Suprapubic skin (tissue), 4 donors: Measurements from ENCODE around the gene DPEP3.
A peak's percentile ranks its signal among the peaks of the same experiment; 100 is the strongest.

Experiments used
- CTCF ChIP-seq, 2 donors: fragments of 200-600 bp in 1 of 2; fragments of 450-650 bp in 1 of 2; sonication (generic) in 1 of 2; IDR thresholded peaks; one replicate each; pipeline ENCODE4 v1.5.1; 2016 to 2019; ENCODE audit warnings: antibody characterized with exemption in 2 of 2, mild to moderate bottlenecking in 1 of 2, moderate library complexity in 1 of 2
- EP300 ChIP-seq: sonication (generic); formaldehyde crosslinking; IDR thresholded peaks from one replicate; pipeline ENCODE4 v1.6.1; 2017; ENCODE audit warnings: antibody characterized with exemption
- POLR2A ChIP-seq, 2 donors: fragments of 450-650 bp; IDR thresholded peaks; one replicate each; pipeline ENCODE4 v1.6.1; 2017; ENCODE audit warnings: antibody characterized with exemption in 2 of 2, mild to moderate bottlenecking in 2 of 2, moderate library complexity in 2 of 2
- POLR2AphosphoS5 ChIP-seq, 3 donors: sonication (generic); formaldehyde crosslinking; IDR thresholded peaks; one replicate each; pipeline ENCODE4 v1.6.1; 2017; ENCODE audit warnings: antibody characterized with exemption in 3 of 3

DNA sequence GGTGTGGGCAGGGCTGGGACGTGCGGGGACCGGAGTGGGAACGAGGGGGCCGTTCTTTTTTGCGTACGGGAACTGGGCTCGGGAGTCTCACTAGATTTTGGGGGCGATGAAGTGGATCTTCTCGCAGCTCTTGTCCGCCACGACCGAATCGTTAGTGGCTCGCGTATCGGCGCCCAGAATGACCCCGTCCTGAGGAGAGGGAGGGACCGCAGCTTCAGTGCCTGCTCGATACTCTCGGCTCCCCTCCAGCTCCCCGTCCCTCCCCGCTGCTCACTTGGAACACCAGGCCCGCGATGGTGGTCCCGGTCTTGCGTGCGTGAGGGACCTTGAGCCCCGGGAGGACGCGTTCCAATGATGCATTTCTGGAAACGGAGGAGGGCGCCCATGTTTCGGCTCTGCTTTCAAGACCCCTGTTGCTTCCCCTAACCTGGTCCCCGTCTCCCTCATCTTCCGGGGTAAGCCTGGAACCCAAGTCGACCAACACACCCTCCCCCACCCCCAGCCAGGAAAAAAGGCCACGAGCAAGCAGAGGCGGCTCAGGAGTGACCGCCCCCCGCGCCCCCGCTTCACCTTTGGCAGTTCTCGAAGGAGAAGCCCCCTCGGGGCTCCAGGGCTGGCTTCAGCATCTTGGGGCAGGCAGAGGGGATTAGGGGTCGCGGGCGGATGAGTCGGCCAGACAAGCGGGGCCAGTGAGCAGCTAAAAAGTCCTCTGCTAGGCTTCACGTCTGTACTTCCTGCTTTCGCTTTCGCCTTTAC is 44.0 kb downstream of the DPEP3 start, which contains the start of gene PSMB10:
- TF ChIP-seq POLR2A (IDR thresholded peaks at IDR 0.05) (peak in 1 of 2 donors; percentile 1), CTCF (IDR thresholded peaks at IDR 0.05) (no peak), EP300 (no peak), POLR2AphosphoS5 (IDR thresholded peaks at IDR 0.05) (no peak)
